Neural cell (in vitro differentiated cells): Measurements from ENCODE around the gene TTC39C.

Source experiments
- CTCF ChIP-seq: fragments of 450-650 bp; IDR thresholded peaks from 2 replicates; pipeline ENCODE4 v1.5.1; 2014; ENCODE audit warnings: antibody characterized with exemption, mild to moderate bottlenecking, moderate library complexity; ENCODE audit not compliant: poor library complexity, severe bottlenecking
- EP300 ChIP-seq: fragments of 450-650 bp; conservative IDR thresholded peaks from 2 replicates; pipeline ENCODE4 v1.6.1; 2014; ENCODE audit warnings: antibody characterized with exemption, mild to moderate bottlenecking, moderate library complexity; ENCODE audit not compliant: poor library complexity, severe bottlenecking
- EZH2 ChIP-seq: fragments of 200-600, 300-800 bp; shearing (Covaris generic), sonication (generic); IDR thresholded peaks from 2 replicates; pipeline ENCODE4 v1.6.1; 2014; ENCODE audit warnings: antibody characterized with exemption, low read length, borderline replicate concordance, mild to moderate bottlenecking; ENCODE audit not compliant: insufficient read depth, poor library complexity, severe bottlenecking

- no peak for TF ChIP-seq CTCF
- TF ChIP-seq EZH2, result no peak
- no peak for TF ChIP-seq EP300
Measured at GRCh38 chr18:24060644-24061043, 46.1 kb downstream of the TTC39C start.
